HEK293 (cell line): ENCODE results near the gene GPD1.

Experiments used
- CTCF ChIP-seq: fragments of 450-650 bp; formaldehyde crosslinking; IDR thresholded peaks from 2 replicates; pipeline ENCODE4 v1.5.1; 2016; ENCODE audit warnings: missing biosample characterization, missing genetic modification characterization
- GLIS1 ChIP-seq: fragments of 450-650 bp; formaldehyde crosslinking; IDR thresholded peaks from 2 replicates; pipeline ENCODE4 v1.5.1; 2016; ENCODE audit warnings: missing biosample characterization, missing genetic modification characterization
- HIC1 ChIP-seq: fragments of 450-650 bp; formaldehyde crosslinking; IDR thresholded peaks from 2 replicates; pipeline ENCODE4 v1.5.1; 2016; ENCODE audit warnings: missing biosample characterization, missing genetic modification characterization
- INSM2 ChIP-seq: fragments of 450-650 bp; formaldehyde crosslinking; IDR thresholded peaks from 2 replicates; pipeline ENCODE4 v1.5.1; 2016; ENCODE audit warnings: missing biosample characterization, missing genetic modification characterization
- KLF10 ChIP-seq: fragments of 450-650 bp; IDR thresholded peaks from 2 replicates; pipeline ENCODE4 v1.5.1; 2018; ENCODE audit warnings: missing biosample characterization, mild to moderate bottlenecking, missing genetic modification characterization
- KLF7 ChIP-seq: fragments of 450-650 bp; formaldehyde crosslinking; IDR thresholded peaks from 2 replicates; pipeline ENCODE4 v1.5.1; 2016; ENCODE audit warnings: missing biosample characterization, missing genetic modification characterization, borderline replicate concordance
- SALL2 ChIP-seq: fragments of 450-650 bp; formaldehyde crosslinking; IDR thresholded peaks from 2 replicates; pipeline ENCODE4 v1.5.0; 2017; ENCODE audit warnings: missing biosample characterization, mild to moderate bottlenecking, missing genetic modification characterization, borderline replicate concordance
- YY1 ChIP-seq: fragments of 450-650 bp; formaldehyde crosslinking; IDR thresholded peaks from 2 replicates; pipeline ENCODE4 v1.5.1; 2018; ENCODE audit warnings: missing biosample characterization, missing genetic modification characterization
- ZBTB11 ChIP-seq: fragments of 450-650 bp; formaldehyde crosslinking; conservative IDR thresholded peaks from 2 replicates; pipeline ENCODE4 v1.5.1; 2016; ENCODE audit warnings: low read depth, missing biosample characterization, missing genetic modification characterization
- ZBTB6 ChIP-seq: fragments of 450-650 bp; formaldehyde crosslinking; IDR thresholded peaks from 2 replicates; pipeline ENCODE4 v1.5.1; 2017; ENCODE audit warnings: missing biosample characterization, missing genetic modification characterization
- ZEB2 ChIP-seq: fragments of 450-650 bp; formaldehyde crosslinking; IDR thresholded peaks from 2 replicates; pipeline ENCODE4 v1.5.1; 2016; ENCODE audit warnings: missing biosample characterization, missing genetic modification characterization
- ZFHX2 ChIP-seq: fragments of 450-650 bp; formaldehyde crosslinking; conservative IDR thresholded peaks from 2 replicates; pipeline ENCODE4 v1.5.1; 2016; ENCODE audit warnings: missing biosample characterization, missing genetic modification characterization
- ZNF24 ChIP-seq: fragments of 450-650 bp; formaldehyde crosslinking; IDR thresholded peaks from 2 replicates; pipeline ENCODE4 v1.5.1; 2016; ENCODE audit warnings: missing biosample characterization, missing genetic modification characterization
- ZNF248 ChIP-seq: fragments of 450-650 bp; formaldehyde crosslinking; IDR thresholded peaks from 2 replicates; pipeline ENCODE4 v1.5.1; 2017; ENCODE audit warnings: missing biosample characterization, missing genetic modification characterization
- ZNF266 ChIP-seq: fragments of 450-650 bp; formaldehyde crosslinking; IDR thresholded peaks from 2 replicates; pipeline ENCODE4 v1.5.1; 2016; ENCODE audit warnings: missing biosample characterization, missing genetic modification characterization, low read depth
- ZNF280D ChIP-seq: fragments of 450-650 bp; formaldehyde crosslinking; IDR thresholded peaks from 2 replicates; pipeline ENCODE4 v1.5.1; 2016; ENCODE audit warnings: missing biosample characterization, missing genetic modification characterization
- ZNF335 ChIP-seq: fragments of 450-650 bp; formaldehyde crosslinking; conservative IDR thresholded peaks from 2 replicates; pipeline ENCODE4 v1.5.1; 2016; ENCODE audit warnings: missing biosample characterization, missing genetic modification characterization
- ZNF366 ChIP-seq: fragments of 450-650 bp; formaldehyde crosslinking; conservative IDR thresholded peaks from 2 replicates; pipeline ENCODE4 v1.5.1; 2016; ENCODE audit warnings: missing biosample characterization, missing genetic modification characterization
- ZNF48 ChIP-seq: fragments of 450-650 bp; formaldehyde crosslinking; IDR thresholded peaks from 2 replicates; pipeline ENCODE4 v1.5.1; 2016; ENCODE audit warnings: missing biosample characterization, missing genetic modification characterization
- ZNF629 ChIP-seq: fragments of 450-650 bp; formaldehyde crosslinking; IDR thresholded peaks from 2 replicates; pipeline ENCODE4 v1.5.1; 2017; ENCODE audit warnings: missing biosample characterization, missing genetic modification characterization
- ZNF704 ChIP-seq: fragments of 450-650 bp; formaldehyde crosslinking; IDR thresholded peaks from 2 replicates; pipeline ENCODE4 v1.5.1; 2016; ENCODE audit warnings: missing biosample characterization, missing genetic modification characterization
- ZNF830 ChIP-seq: fragments of 450-650 bp; IDR thresholded peaks from 2 replicates; pipeline ENCODE4 v1.5.0; 2018; ENCODE audit warnings: missing biosample characterization, missing genetic modification characterization, low read depth, mild to moderate bottlenecking, moderate library complexity
- ZSCAN30 ChIP-seq: fragments of 450-650 bp; IDR thresholded peaks from 2 replicates; pipeline ENCODE4 v1.5.1; 2018; ENCODE audit warnings: missing biosample characterization, mild to moderate bottlenecking, missing genetic modification characterization, moderate library complexity
- ZXDB ChIP-seq: fragments of 450-650 bp; formaldehyde crosslinking; IDR thresholded peaks from 2 replicates; pipeline ENCODE4 v1.5.1; 2016; ENCODE audit warnings: missing biosample characterization, missing genetic modification characterization

The GPD1 gene

GRCh38 chr12:50084775-50085614 is 18.8 kb upstream of the GPD1 start, which contains the start of gene SMARCD1 (continued):
- TF ChIP-seq ZNF830, result no peak
- TF ChIP-seq YY1, result peak; percentile 78
- 0 out of 2 replicates have a peak, but pooled peaks have one; percentile 12 for TF ChIP-seq ZBTB6 (tag by site-specific recombination)
- TF ChIP-seq ZNF704 (tag by site-specific recombination), result peak; percentile 81
- peak; percentile 46 for TF ChIP-seq ZNF629
- TF ChIP-seq SALL2 (tag by site-specific recombination), result no peak
- no peak for TF ChIP-seq HIC1 (tag by site-specific recombination)
- TF ChIP-seq GLIS1 (tag by site-specific recombination), result peak; percentile 69
- TF ChIP-seq ZNF266 (tag by site-specific recombination), result no peak
- no peak for TF ChIP-seq ZSCAN30 (tag by site-specific recombination)
- TF ChIP-seq INSM2 (tag by site-specific recombination), result no peak
- TF ChIP-seq ZBTB11, result peak; percentile 90
- TF ChIP-seq ZNF248 (tag by site-specific recombination), result no peak
- TF ChIP-seq ZNF335 (tag by site-specific recombination), result peak; percentile 56
- no peak for TF ChIP-seq ZNF48
- no peak; the same call in 1 of the 2 replicates for TF ChIP-seq ZFHX2 (tag by site-specific recombination)
- TF ChIP-seq KLF10 (tag by site-specific recombination), result peak; percentile 46; the same call in 1 of the 2 replicates
- TF ChIP-seq ZNF366 (tag by site-specific recombination), result no peak
- TF ChIP-seq ZNF280D (tag by site-specific recombination), result no peak
- no peak for TF ChIP-seq ZNF24 (tag by site-specific recombination)
- TF ChIP-seq ZEB2 (tag by site-specific recombination), result peak; percentile 84
- peak; percentile 65 for TF ChIP-seq CTCF
- peak; percentile 48; the same call in 1 of the 2 replicates for TF ChIP-seq ZXDB (tag by site-specific recombination)
- TF ChIP-seq KLF7, result peak; percentile 56; the same call in 1 of the 2 replicates
